Large intestine (tissue), 3 donors: ENCODE measurements around the gene CDC42EP4. TPM values are rescaled to one million over a fixed set of nuclear protein-coding genes. Genes with fewer than 3 reads are reported as not detected.
"Not testable (repeated sequence)": the region's sequence is repeated elsewhere in the genome, so short reads cannot be mapped to it uniquely, and the experiment has no call there.

ENCODE experiments used
- DNase-seq, 2 donors: peaks; one replicate each; pipeline versions ENCODE4 v3.0.0 to v3.0.0-alpha.2; 2013
- H3K27ac ChIP-seq: one replicate; pipeline ENCODE4 v1.5.1; 2013; ENCODE audit warnings: low read length
- H3K27me3 ChIP-seq: 2 replicates; pipeline ENCODE4 v1.6.1; 2013; ENCODE audit warnings: low read length; ENCODE audit not compliant: control insufficient read depth, insufficient read depth
- H3K36me3 ChIP-seq: 2 replicates; pipeline ENCODE4 v1.6.1; 2013; ENCODE audit warnings: low read length; ENCODE audit not compliant: control insufficient read depth, insufficient read depth
- H3K4me1 ChIP-seq: one replicate; pipeline ENCODE4 v1.6.1; 2013; ENCODE audit warnings: low read length; ENCODE audit not compliant: control insufficient read depth, insufficient read depth
- H3K4me3 ChIP-seq: one replicate; pipeline ENCODE4 v1.5.1; 2013; ENCODE audit warnings: low read length
- H3K9me3 ChIP-seq: one replicate; pipeline ENCODE4 v1.6.1; 2013; ENCODE audit warnings: mild to moderate bottlenecking, low read depth, low read length, moderate library complexity; ENCODE audit not compliant: control insufficient read depth
- WGBS: methylation state at CpG from one replicate; pipeline ENCODE4 v1.1.5; 2013; ENCODE audit warnings: low lambda C conversion rate; ENCODE audit not compliant: insufficient coverage; 5-methylcytosine and 5-hydroxymethylcytosine counted together
- polyA plus RNA-seq: library from polyadenylated mRNA; unstranded; fragments of 120-200 nt; gene quantifications from one replicate; pipeline ENCODE4 v1.2.1, GENCODE V29; 2013

CDC42EP4 gene
- polyA plus RNA-seq, 1 donor: 57.5 TPM

- WGBS: no CpG with 5 or more reads among the region's 11 CpGs
- Histone ChIP-seq H3K4me1 (peaks cover 10% of the 10 kb centered on the region), H3K27me3 (no peaks in the 10 kb centered on the region), H3K4me3 (no peak overlapping the region), H3K9me3 (no peaks in the 10 kb centered on the region), H3K27ac (no peak overlapping the region), H3K36me3 (no peaks in the 10 kb centered on the region)
- no peak for DNase-seq
These were observed 43.9 kb downstream of the CDC42EP4 start for GRCh38 chr17:73267648-73268537.

DNA sequence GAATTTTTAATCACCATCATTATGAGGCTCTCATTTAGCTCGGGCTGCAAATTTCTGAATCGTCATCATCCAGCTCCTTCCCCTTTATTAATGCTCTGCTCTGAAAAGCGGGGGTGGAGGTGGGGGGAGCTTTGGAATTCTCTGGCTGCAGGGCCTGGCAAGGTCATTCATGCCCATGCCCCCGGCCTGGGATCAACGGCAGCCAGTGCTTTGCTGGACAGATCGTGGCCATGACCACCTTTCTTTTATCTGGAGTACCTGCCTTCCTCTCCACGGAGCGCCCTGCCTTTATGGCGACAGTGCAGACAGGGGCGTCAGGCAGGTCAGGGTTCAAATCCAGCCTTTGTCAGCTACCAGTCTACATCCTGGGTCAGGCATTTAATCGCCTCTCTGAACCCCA lies 45.0 kb downstream of the CDC42EP4 start:
- no CpG with 5 or more reads among the region's 11 CpGs for WGBS
- Histone ChIP-seq H3K4me1 (peaks cover 21% of the 10 kb centered on the region), H3K27ac (no peak overlapping the region), H3K27me3 (no peaks in the 10 kb centered on the region), H3K9me3 (no peaks in the 10 kb centered on the region), H3K36me3 (no peaks in the 10 kb centered on the region), H3K4me3 (no peak overlapping the region)
- no peak for DNase-seq

GRCh38 chr17:73265646-73266640 lies 45.9 kb downstream of the CDC42EP4 start:
- Histone ChIP-seq H3K4me3 (no peak overlapping the region), H3K9me3 (no peaks in the 10 kb centered on the region), H3K27ac (no peak overlapping the region), H3K36me3 (no peaks in the 10 kb centered on the region), H3K27me3 (no peaks in the 10 kb centered on the region), H3K4me1 (peaks cover 27% of the 10 kb centered on the region)
- 80% methylated on average over 2 of the region's 24 CpGs for WGBS
- no peak for DNase-seq

DNA sequence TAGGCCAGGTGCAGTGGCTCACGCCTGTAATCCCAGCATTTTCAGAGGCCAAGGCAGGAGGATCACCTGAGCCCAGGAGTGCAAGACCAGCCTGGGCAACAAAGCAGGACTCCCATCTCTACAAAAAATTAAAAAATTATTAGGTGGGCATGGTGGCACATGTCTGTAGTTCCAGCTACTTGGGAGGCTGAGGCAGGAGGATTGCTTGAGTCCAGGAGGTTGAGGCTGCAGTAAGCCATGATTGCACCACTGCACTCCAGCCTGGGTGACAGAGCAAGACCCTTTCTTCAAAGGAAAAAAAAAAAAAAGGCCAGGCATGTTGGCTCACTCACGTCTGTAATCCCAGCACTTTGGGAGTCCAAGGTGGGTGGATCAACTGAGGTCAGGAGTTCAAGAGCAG lies 47.4 kb downstream of the CDC42EP4 start:
- no CpG with 5 or more reads among the region's 2 CpGs for WGBS
- not testable (repeated sequence) for DNase-seq, H3K4me3 ChIP-seq, H3K9me3 ChIP-seq, H3K27ac ChIP-seq, H3K36me3 ChIP-seq, H3K27me3 ChIP-seq
- H3K4me1 ChIP-seq: peaks cover 28% of the 10 kb centered on the region

DNA sequence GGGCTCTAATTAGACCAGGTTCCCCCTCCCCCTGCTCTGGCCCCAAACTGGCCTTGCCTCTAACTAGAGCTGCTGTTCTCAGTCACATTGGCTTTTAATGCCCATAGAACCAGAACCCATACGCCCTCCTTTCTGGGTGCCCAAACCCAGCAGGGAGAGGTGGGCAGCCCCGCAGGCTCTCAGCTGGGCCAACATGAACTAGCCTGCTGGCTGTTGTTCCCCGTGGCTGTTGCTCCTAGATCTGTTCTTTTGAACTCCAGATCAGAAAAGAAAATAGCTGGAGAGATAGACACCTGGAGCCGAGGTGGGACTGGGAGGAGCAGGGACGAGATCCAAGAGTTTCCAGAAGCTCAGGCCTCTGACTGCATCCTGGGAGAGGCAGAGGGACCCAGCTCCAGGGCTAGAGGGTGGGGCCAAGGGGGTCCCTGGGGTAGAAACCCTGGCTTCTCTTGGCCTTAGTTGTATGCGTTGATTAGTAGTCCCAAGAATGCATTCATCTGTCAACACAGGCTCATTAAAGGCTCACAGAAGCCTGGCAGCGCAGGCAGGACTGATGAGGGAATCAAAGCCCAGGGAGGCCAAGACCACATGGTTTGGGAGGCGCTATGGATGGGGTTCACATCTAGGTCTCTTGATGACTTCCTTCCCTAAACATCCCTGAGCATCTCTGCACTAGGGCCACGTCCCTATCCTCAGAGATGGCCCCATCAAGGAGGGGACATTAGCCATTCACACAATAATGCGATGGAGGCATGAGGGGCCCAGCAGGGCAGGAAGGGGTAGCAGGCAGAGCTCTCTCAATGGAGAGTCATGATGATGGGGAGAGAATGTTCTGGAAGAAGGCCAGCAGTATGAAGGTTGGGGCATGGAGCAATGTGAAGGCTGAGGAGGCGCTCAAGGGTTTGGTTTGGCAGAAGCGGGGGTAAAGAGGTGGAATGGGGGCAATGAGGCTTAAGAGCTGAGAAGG lies 48.8 kb downstream of the CDC42EP4 start:
- WGBS: no CpG with 5 or more reads among the region's 12 CpGs
- H3K27ac ChIP-seq: peak overlapping the region; percentile 54
- H3K36me3 ChIP-seq: no peaks in the 10 kb centered on the region
- H3K27me3 ChIP-seq: no peaks in the 10 kb centered on the region
- H3K9me3 ChIP-seq: no peaks in the 10 kb centered on the region
- DNase-seq: no peak
- H3K4me3 ChIP-seq: no peak overlapping the region
- H3K4me1 ChIP-seq: peaks cover 28% of the 10 kb centered on the region

GRCh38 chr17:73261952-73262675 lies 49.7 kb downstream of the CDC42EP4 start:
- no peaks in the 10 kb centered on the region for H3K27me3 ChIP-seq
- no peaks in the 10 kb centered on the region for H3K36me3 ChIP-seq
- peak; percentile 63 to 86 for DNase-seq
- peaks cover 25% of the 10 kb centered on the region for H3K4me1 ChIP-seq
- peak overlapping the region; percentile 54 for H3K27ac ChIP-seq
- no CpG with 5 or more reads among the region's 19 CpGs for WGBS
- no peak overlapping the region for H3K4me3 ChIP-seq
- H3K9me3 ChIP-seq: no peaks in the 10 kb centered on the region

DNA sequence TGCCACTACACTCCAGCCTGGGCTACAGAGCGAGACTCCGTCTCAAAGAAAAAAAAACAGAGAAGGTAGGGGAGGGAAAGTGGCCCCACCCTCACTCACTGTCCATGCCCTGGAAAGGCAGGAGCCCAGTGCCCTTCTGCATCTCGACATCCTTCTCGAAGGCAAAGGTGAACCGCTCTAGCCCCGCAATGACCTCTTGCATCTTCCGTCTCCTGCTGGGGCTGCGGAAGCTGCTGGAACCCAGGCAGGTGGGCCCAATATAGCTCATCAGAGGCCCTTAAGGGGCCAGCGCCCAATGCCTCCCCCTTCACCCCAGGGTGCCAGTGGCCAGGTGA lies 50.2 kb downstream of the CDC42EP4 start, which contains the start of gene CPSF4L:
TSS of gene CPSF4L (minus strand) at position 264 of the 335 bp plus-strand sequence. CDS start at position 202, 62 bp downstream.
- Histone ChIP-seq H3K9me3 (no peaks in the 10 kb centered on the region), H3K4me3 (no peak within 1 kb of the TSS), H3K4me1 (peaks cover 25% of the 10 kb centered on the region), H3K27me3 (no peaks in the 10 kb centered on the region), H3K27ac (peak within 1 kb of the TSS; percentile 54), H3K36me3 (no peaks in the 10 kb centered on the region)
- no CpG with 5 or more reads among the region's 9 CpGs for WGBS
- DNase-seq: no peak

DNA sequence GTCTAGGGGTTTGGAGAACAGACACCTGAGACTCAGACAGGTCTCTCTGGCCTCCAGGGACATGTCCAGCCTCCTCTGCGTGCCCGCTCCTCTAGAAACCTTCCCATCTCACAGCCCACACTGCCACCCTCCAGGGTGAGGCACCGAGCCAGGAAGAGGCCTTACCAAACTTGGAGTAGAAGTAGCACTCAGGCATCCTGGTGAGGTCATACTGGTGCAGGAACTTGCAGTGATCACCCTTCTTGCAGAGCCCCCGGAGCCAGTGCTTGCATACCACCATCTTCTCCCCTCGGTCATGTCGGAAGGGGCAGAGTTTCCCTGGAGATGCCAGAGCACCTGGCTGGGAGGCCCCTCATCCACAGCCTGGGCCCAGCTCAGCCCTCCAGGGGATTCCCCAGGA lies 54.3 kb downstream of the CDC42EP4 start:
- Histone ChIP-seq H3K4me3 (no peak overlapping the region), H3K27ac (no peak overlapping the region), H3K9me3 (no peaks in the 10 kb centered on the region), H3K27me3 (no peaks in the 10 kb centered on the region), H3K36me3 (no peaks in the 10 kb centered on the region), H3K4me1 (peaks cover 14% of the 10 kb centered on the region)
- DNase-seq: no peak
- WGBS: no CpG with 5 or more reads among the region's 6 CpGs

DNA sequence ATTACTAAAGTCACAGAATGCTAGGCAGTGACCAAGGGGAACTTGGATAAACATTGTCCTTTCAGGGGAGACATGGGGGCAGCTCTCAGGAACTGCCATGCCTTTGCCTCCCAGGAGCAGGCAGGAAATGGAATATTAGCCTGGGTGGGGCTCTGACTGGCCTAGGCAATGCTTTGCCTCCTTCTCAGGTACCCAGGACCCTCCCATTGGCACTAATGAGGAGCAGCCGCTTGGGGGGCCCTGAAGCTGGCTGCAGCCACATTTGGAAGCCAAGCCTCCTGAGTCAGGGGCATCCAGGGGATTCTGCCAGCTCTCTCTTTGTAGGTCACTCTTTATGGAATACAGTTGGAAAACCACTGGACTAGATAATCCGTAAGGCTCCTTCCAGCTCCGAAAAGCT lies 55.6 kb downstream of the CDC42EP4 start:
- Histone ChIP-seq H3K4me3 (no peak overlapping the region), H3K27ac (no peak overlapping the region), H3K36me3 (no peaks in the 10 kb centered on the region), H3K4me1 (peaks cover 4% of the 10 kb centered on the region), H3K9me3 (no peaks in the 10 kb centered on the region), H3K27me3 (no peaks in the 10 kb centered on the region)
- DNase-seq: no peak
- no CpG with 5 or more reads among the region's 3 CpGs for WGBS
